AG20443 (cell line): ENCODE data around the gene RPL14.

Experiments used
- DNase-seq: peaks from one replicate; pipeline ENCODE4 v3.0.0; 2012; ENCODE audit warnings: low spot score, mixed read lengths

Gene RPL14

GRCh38 chr3:40463579-40463978 lies 6.4 kb downstream of the RPL14 start:
- no peak for DNase-seq

GRCh38 chr3:40464339-40465110 lies 7.4 kb downstream of the RPL14 start:
- DNase-seq: no peak

- no peak for DNase-seq
Measured at GRCh38 chr3:40465111-40465407, 7.9 kb downstream of the RPL14 start.

GRCh38 chr3:40465456-40465855 lies 8.3 kb downstream of the RPL14 start:
- no peak for DNase-seq

- DNase-seq: no peak
Measured at GRCh38 chr3:40468018-40468417, 10.9 kb downstream of the RPL14 start.

GRCh38 chr3:40470701-40471100 lies 13.6 kb downstream of the RPL14 start:
- DNase-seq: no peak

- peak; percentile 89 for DNase-seq
Measured at GRCh38 chr3:40476478-40477470, 19.6 kb downstream of the RPL14 start, which contains the start of gene ZNF619. ZNF619 (plus strand) TSS chr3:40477122; CDS start chr3:40477980, 858 bp downstream.

GRCh38 chr3:40477666-40478065 lies 20.5 kb downstream of the RPL14 start:
- DNase-seq: peak; percentile 16

- no peak for DNase-seq
Measured at GRCh38 chr3:40487172-40487571, 30.0 kb downstream of the RPL14 start.

- no peak for DNase-seq
Measured at GRCh38 chr3:40490916-40491315, 33.8 kb downstream of the RPL14 start.

- DNase-seq: peak; percentile 23
Measured at GRCh38 chr3:40494698-40495097, 37.6 kb downstream of the RPL14 start.

GRCh38 chr3:40497288-40497687 lies 40.1 kb downstream of the RPL14 start:
- DNase-seq: no peak

- no peak for DNase-seq
Measured at GRCh38 chr3:40499952-40500351, 42.8 kb downstream of the RPL14 start.

- DNase-seq: no peak
Measured at GRCh38 chr3:40502034-40502433, 44.9 kb downstream of the RPL14 start.

GRCh38 chr3:40504636-40505430 lies 47.7 kb downstream of the RPL14 start:
- DNase-seq: peak; percentile 85

GRCh38 chr3:40505599-40506462 lies 48.7 kb downstream of the RPL14 start, which contains the start of gene ZNF620:
ZNF620 (plus strand) TSS chr3:40506039; CDS start chr3:40506353, 314 bp downstream.
- peak; percentile 52 for DNase-seq

- DNase-seq: no peak
Measured at GRCh38 chr3:40511031-40511718, 54.0 kb downstream of the RPL14 start.

GRCh38 chr3:40516201-40516600 lies 59.1 kb downstream of the RPL14 start:
- DNase-seq: no peak

- DNase-seq: no peak
Measured at GRCh38 chr3:40518067-40518466, 60.9 kb downstream of the RPL14 start.
